ENCODE results near the gene RSKR. TPM values are rescaled to one million over a fixed set of nuclear protein-coding genes. Genes with fewer than 3 reads are reported as not detected.
"Not testable (repeated sequence)": the region's sequence is repeated elsewhere in the genome, so short reads cannot be mapped to it uniquely, and the experiment has no call there.

The RSKR gene
- total RNA-seq, 1 donor from 2014 or later = 0.32 TPM

GRCh38 chr17:28578246-28579195 is 35.5 kb downstream of the RSKR start:
- Histone ChIP-seq H3K9me3 (no peaks in the 10 kb centered on the region), H3K36me3 (no peaks in the 10 kb centered on the region), H3K4me1 (peaks cover 0 to 5% of the 10 kb centered on the region in 2 donors), H3K27ac (no peak overlapping the region), H3K4me3 (no peak overlapping the region), H3K27me3 (no peaks in the 10 kb centered on the region)
- TF ChIP-seq CTCF (IDR thresholded peaks at IDR 0.05) = no peak
- DNase-seq (ENCODE audit: low spot score in 2 of 2) = no peak
- intact Hi-C loops (cut with DNase I) = no loop called here

GRCh38 chr17:28577466-28577824 is 36.5 kb downstream of the RSKR start:
- Histone ChIP-seq H3K36me3 (no peaks in the 10 kb centered on the region), H3K4me1 (peaks cover 0 to 8% of the 10 kb centered on the region in 2 donors), H3K27me3 (no peaks in the 10 kb centered on the region), H3K27ac (peak overlapping the region; percentile 29 to 38), H3K4me3 (peak overlapping the region in 1 of 2 donors; percentile 58), H3K9me3 (no peaks in the 10 kb centered on the region)
- no peak for TF ChIP-seq CTCF (IDR thresholded peaks at IDR 0.05)
- DNase-seq (ENCODE audit: low spot score in 2 of 2) = no peak
- intact Hi-C loops (cut with DNase I) = loop anchor here (1.0 to 2.0 kb wide), 2 partner anchors 21 to 67 kb away; partner anchors contain the start of gene BLTP2

- no peak for TF ChIP-seq CTCF (IDR thresholded peaks at IDR 0.05)
- DNase-seq (ENCODE audit: low spot score in 2 of 2) = peak; percentile 90 to 98
These were observed 37.1 kb downstream of the RSKR start, which contains the start of gene ALDOC for GRCh38 chr17:28576758-28577465. Gene ALDOC (minus strand): TSS chr17:28576895. CDS start chr17:28575532, 1,363 bp downstream.

GRCh38 chr17:28576016-28576415 is 38.0 kb downstream of the RSKR start:
- not testable (repeated sequence) for H3K27ac ChIP-seq; H3K4me3 ChIP-seq; H3K27me3 ChIP-seq; H3K36me3 ChIP-seq; H3K9me3 ChIP-seq; DNase-seq (ENCODE audit: low spot score in 2 of 2)
- H3K4me1 ChIP-seq = peaks cover 0 to 14% of the 10 kb centered on the region in 2 donors
- intact Hi-C loops (cut with DNase I) = loop anchor here (2.0 kb wide), 1 partner anchor 69 kb away; the partner anchor contains the start of gene BLTP2

More at GRCh38 chr17:28576758-28577465, 37.1 kb downstream of the RSKR start, which contains the start of gene ALDOC:
- Histone ChIP-seq H3K27me3 (no peaks in the 10 kb centered on the region), H3K27ac (peak within 1 kb of the TSS; percentile 29 to 38), H3K36me3 (no peaks in the 10 kb centered on the region), H3K4me1 (peaks cover 0 to 14% of the 10 kb centered on the region in 2 donors), H3K9me3 (no peaks in the 10 kb centered on the region), H3K4me3 (peak within 1 kb of the TSS; percentile 47 to 58)
- intact Hi-C loops (cut with DNase I) = loop anchor here (1.0 to 2.0 kb wide), 2 partner anchors 21 to 68 kb away; partner anchors contain the start of gene BLTP2

- Histone ChIP-seq H3K4me1 (peaks cover 0 to 17% of the 10 kb centered on the region in 2 donors), H3K4me3 (no peak overlapping the region), H3K27ac (no peak overlapping the region), H3K36me3 (no peaks in the 10 kb centered on the region), H3K9me3 (no peaks in the 10 kb centered on the region), H3K27me3 (no peaks in the 10 kb centered on the region)
- DNase-seq (ENCODE audit: low spot score in 2 of 2) = no peak
- intact Hi-C loops (cut with DNase I) = no loop called here
- TF ChIP-seq CTCF (IDR thresholded peaks at IDR 0.05) = no peak
These were observed 38.7 kb downstream of the RSKR start for GRCh38 chr17:28575126-28575795.

Data from ascending aorta (tissue), 2 donors.